GM21576 (cell line): ENCODE data around the gene LZTR1.
"Not testable (repeated sequence)": the region's sequence is repeated elsewhere in the genome, so short reads cannot be mapped to it uniquely, and the experiment has no call there.

ENCODE experiments used
- ATAC-seq: cut with Tn5 transposase; IDR thresholded peaks from one replicate; pipeline ENCODE4 v1.9.1; 2021; ENCODE audit warnings: mild to moderate bottlenecking, moderate library complexity; ENCODE audit not compliant: unreplicated experiment

The LZTR1 gene

GRCh38 chr22:20981787-20982562 lies at the start of gene LZTR1:
TSS of gene LZTR1 (plus strand) at chr22:20982297. CDS start at chr22:20982372, 75 bp downstream.
- ATAC-seq, result peak; percentile 74

- ATAC-seq, result no peak
Measured at GRCh38 chr22:20933910-20934309, 48.2 kb upstream of the LZTR1 start.

- not testable (repeated sequence) for ATAC-seq
Measured at GRCh38 chr22:20935049-20935448, 47.0 kb upstream of the LZTR1 start.

- ATAC-seq, result not testable (repeated sequence)
Measured at GRCh38 chr22:20935780-20936539, 46.1 kb upstream of the LZTR1 start.

- ATAC-seq, result no peak
Measured at GRCh38 chr22:20937031-20937793, 44.9 kb upstream of the LZTR1 start.

GRCh38 chr22:20937794-20938671 lies 44.1 kb upstream of the LZTR1 start:
- no peak for ATAC-seq

- not testable (repeated sequence) for ATAC-seq
Measured at GRCh38 chr22:20939457-20940185, 42.5 kb upstream of the LZTR1 start.

GRCh38 chr22:20940186-20940651 lies 41.9 kb upstream of the LZTR1 start:
- ATAC-seq, result no peak

GRCh38 chr22:20940904-20941385 lies 41.2 kb upstream of the LZTR1 start:
- ATAC-seq, result no peak

- ATAC-seq, result not testable (repeated sequence)
Measured at GRCh38 chr22:20942203-20942902, 39.7 kb upstream of the LZTR1 start.

GRCh38 chr22:20943104-20943933 lies 38.8 kb upstream of the LZTR1 start:
- no peak for ATAC-seq

GRCh38 chr22:20944042-20944441 lies 38.1 kb upstream of the LZTR1 start:
- ATAC-seq, result no peak

GRCh38 chr22:20945578-20945934 lies 36.5 kb upstream of the LZTR1 start:
- no peak for ATAC-seq

- ATAC-seq, result no peak
Measured at GRCh38 chr22:20946080-20946986, 35.8 kb upstream of the LZTR1 start.

GRCh38 chr22:20946991-20947390 lies 35.1 kb upstream of the LZTR1 start:
- no peak for ATAC-seq

- ATAC-seq, result no peak
Measured at GRCh38 chr22:20948450-20948849, 33.6 kb upstream of the LZTR1 start.

GRCh38 chr22:20948989-20949388 lies 33.1 kb upstream of the LZTR1 start:
- ATAC-seq, result no peak
